Transverse colon (tissue), 4 donors: Measurements from ENCODE around the gene NBEA.

Experiments used
- POLR2AphosphoS5 ChIP-seq, 3 donors: sonication (generic); formaldehyde crosslinking; IDR thresholded peaks; one replicate each; pipeline ENCODE4 v1.6.1; 2016; ENCODE audit warnings: antibody characterized with exemption in 3 of 3
- TF ChIP-seq, protein P1 (sequence below), 5 experiments: fragments of 200-600 bp in 3 of 5; fragments of 450-650 bp in 2 of 5; sonication (generic) in 3 of 5; IDR thresholded peaks; 1 replicate in 2 of 5; 2 replicates in 3 of 5; pipeline ENCODE4 v1.5.1; 2016 to 2017; ENCODE audit warnings: antibody characterized with exemption in 5 of 5, inconsistent platforms in 3 of 5, mild to moderate bottlenecking in 2 of 5, moderate library complexity in 1 of 5

DNA sequence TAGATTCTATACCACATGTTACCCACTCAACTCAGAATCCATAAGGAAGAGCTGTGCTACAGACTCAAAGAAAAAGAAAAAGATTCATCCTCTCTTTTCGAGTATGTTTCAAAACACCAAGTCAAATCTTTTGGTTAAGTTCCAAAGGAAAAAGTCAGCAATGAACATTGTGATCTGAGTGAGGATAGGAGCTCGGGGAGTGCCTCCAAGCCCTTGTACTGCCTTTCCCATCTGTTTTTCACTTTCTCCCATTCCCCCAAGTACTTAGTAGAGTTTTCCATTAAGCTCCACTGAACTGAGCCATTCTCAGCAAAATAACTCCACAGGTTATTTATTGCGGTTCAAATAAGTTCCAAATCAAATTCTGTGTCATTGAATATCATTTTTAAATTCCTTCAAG is 582.1 kb downstream of the NBEA start:
- TF ChIP-seq, protein P1, sequence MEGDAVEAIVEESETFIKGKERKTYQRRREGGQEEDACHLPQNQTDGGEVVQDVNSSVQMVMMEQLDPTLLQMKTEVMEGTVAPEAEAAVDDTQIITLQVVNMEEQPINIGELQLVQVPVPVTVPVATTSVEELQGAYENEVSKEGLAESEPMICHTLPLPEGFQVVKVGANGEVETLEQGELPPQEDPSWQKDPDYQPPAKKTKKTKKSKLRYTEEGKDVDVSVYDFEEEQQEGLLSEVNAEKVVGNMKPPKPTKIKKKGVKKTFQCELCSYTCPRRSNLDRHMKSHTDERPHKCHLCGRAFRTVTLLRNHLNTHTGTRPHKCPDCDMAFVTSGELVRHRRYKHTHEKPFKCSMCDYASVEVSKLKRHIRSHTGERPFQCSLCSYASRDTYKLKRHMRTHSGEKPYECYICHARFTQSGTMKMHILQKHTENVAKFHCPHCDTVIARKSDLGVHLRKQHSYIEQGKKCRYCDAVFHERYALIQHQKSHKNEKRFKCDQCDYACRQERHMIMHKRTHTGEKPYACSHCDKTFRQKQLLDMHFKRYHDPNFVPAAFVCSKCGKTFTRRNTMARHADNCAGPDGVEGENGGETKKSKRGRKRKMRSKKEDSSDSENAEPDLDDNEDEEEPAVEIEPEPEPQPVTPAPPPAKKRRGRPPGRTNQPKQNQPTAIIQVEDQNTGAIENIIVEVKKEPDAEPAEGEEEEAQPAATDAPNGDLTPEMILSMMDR (IDR thresholded peaks at IDR 0.05): no peak
- TF ChIP-seq POLR2AphosphoS5 (IDR thresholded peaks at IDR 0.05): no peak
